ENCODE data around the gene EXOC1L. TPM values are rescaled to one million over a fixed set of nuclear protein-coding genes. Genes with fewer than 3 reads are reported as not detected.

The EXOC1L gene
- total RNA-seq, 1 donor from 2014 or later, result not detected

- Mint-ChIP-seq H3K36me3 (ENCODE audit: low read depth) (peaks cover 46% of the 10 kb centered on the region), H3K4me3 (ENCODE audit: low read depth) (no peak overlapping the region), H3K9me3 (no peaks in the 10 kb centered on the region), H3K27me3 (ENCODE audit: low read depth) (no peaks in the 10 kb centered on the region), H3K27ac (no peak overlapping the region), H3K4me1 (ENCODE audit: low read depth) (peaks cover 23% of the 10 kb centered on the region)
- no peak for DNase-seq (ENCODE audit: low spot score)
- intact Hi-C loops (cut with micrococcal nuclease), result loop anchor here (1.0 to 5.0 kb wide), 2 partner anchors 14 to 320 kb away; partner anchors contain the start of genes CLOCK and EXOC1
Observed at GRCh38 chr4:55866973-55867574, 47.5 kb downstream of the EXOC1L start.

GRCh38 chr4:55868581-55869090 is 49.0 kb downstream of the EXOC1L start:
- no peak for DNase-seq (ENCODE audit: low spot score)
- intact Hi-C loops (cut with micrococcal nuclease), result loop anchor here (5.0 kb wide), 1 partner anchor 321 kb away; the partner anchor contains the start of gene CLOCK
- Mint-ChIP-seq H3K4me3 (ENCODE audit: low read depth) (no peak overlapping the region), H3K4me1 (ENCODE audit: low read depth) (peaks cover 23% of the 10 kb centered on the region), H3K36me3 (ENCODE audit: low read depth) (peaks cover 48% of the 10 kb centered on the region), H3K9me3 (no peaks in the 10 kb centered on the region), H3K27ac (no peak overlapping the region), H3K27me3 (ENCODE audit: low read depth) (no peaks in the 10 kb centered on the region)

GRCh38 chr4:55871299-55871800 is 51.8 kb downstream of the EXOC1L start:
- Mint-ChIP-seq H3K9me3 (no peaks in the 10 kb centered on the region), H3K36me3 (ENCODE audit: low read depth) (peaks cover 49% of the 10 kb centered on the region), H3K4me1 (ENCODE audit: low read depth) (peaks cover 12% of the 10 kb centered on the region), H3K27me3 (ENCODE audit: low read depth) (no peaks in the 10 kb centered on the region), H3K27ac (no peak overlapping the region), H3K4me3 (ENCODE audit: low read depth) (no peak overlapping the region)
- intact Hi-C loops (cut with micrococcal nuclease), result loop anchor here (10.0 kb wide), 1 partner anchor 173 kb away; a partner anchor contains a TSS
- DNase-seq (ENCODE audit: low spot score), result no peak

- intact Hi-C loops (cut with micrococcal nuclease), result loop anchor here (10.0 kb wide), 1 partner anchor 170 kb away; a partner anchor contains a TSS
- H3K36me3 Mint-ChIP-seq (ENCODE audit: low read depth), result peaks cover 48% of the 10 kb centered on the region
Observed at GRCh38 chr4:55874831-55875230, 55.2 kb downstream of the EXOC1L start.

GRCh38 chr4:55876387-55876786 is 56.8 kb downstream of the EXOC1L start:
- no peak overlapping the region for H3K27ac Mint-ChIP-seq
- DNase-seq (ENCODE audit: low spot score), result no peak
- no peaks in the 10 kb centered on the region for H3K4me1 Mint-ChIP-seq (ENCODE audit: low read depth)
- H3K9me3 Mint-ChIP-seq, result no peaks in the 10 kb centered on the region
- no peak overlapping the region for H3K4me3 Mint-ChIP-seq (ENCODE audit: low read depth)
- intact Hi-C loops (cut with micrococcal nuclease), result loop anchor here (10.0 kb wide), 1 partner anchor 168 kb away; a partner anchor contains a TSS
- no peaks in the 10 kb centered on the region for H3K27me3 Mint-ChIP-seq (ENCODE audit: low read depth)
- H3K36me3 Mint-ChIP-seq (ENCODE audit: low read depth), result peaks cover 43% of the 10 kb centered on the region

More at GRCh38 chr4:55874831-55875230, 55.2 kb downstream of the EXOC1L start:
- no peak overlapping the region for H3K4me3 Mint-ChIP-seq (ENCODE audit: low read depth)
- H3K27me3 Mint-ChIP-seq (ENCODE audit: low read depth), result no peaks in the 10 kb centered on the region
- H3K27ac Mint-ChIP-seq, result no peak overlapping the region
- DNase-seq (ENCODE audit: low spot score), result no peak
- peaks cover 2% of the 10 kb centered on the region for H3K4me1 Mint-ChIP-seq (ENCODE audit: low read depth)
- no peaks in the 10 kb centered on the region for H3K9me3 Mint-ChIP-seq

- Mint-ChIP-seq H3K27me3 (ENCODE audit: low read depth) (no peaks in the 10 kb centered on the region), H3K4me3 (ENCODE audit: low read depth) (no peak overlapping the region), H3K27ac (no peak overlapping the region), H3K36me3 (ENCODE audit: low read depth) (peaks cover 41% of the 10 kb centered on the region), H3K4me1 (ENCODE audit: low read depth) (no peaks in the 10 kb centered on the region), H3K9me3 (no peaks in the 10 kb centered on the region)
- DNase-seq (ENCODE audit: low spot score), result no peak
- intact Hi-C loops (cut with micrococcal nuclease), result loop anchor here (10.0 kb wide), 1 partner anchor 166 kb away; a partner anchor contains a TSS
Observed at GRCh38 chr4:55879224-55879623, 59.6 kb downstream of the EXOC1L start.

GRCh38 chr4:55880652-55881280 is 61.2 kb downstream of the EXOC1L start:
- intact Hi-C loops (cut with micrococcal nuclease), result no loop called here
- Mint-ChIP-seq H3K4me1 (ENCODE audit: low read depth) (no peaks in the 10 kb centered on the region), H3K4me3 (ENCODE audit: low read depth) (no peak overlapping the region), H3K27me3 (ENCODE audit: low read depth) (no peaks in the 10 kb centered on the region), H3K36me3 (ENCODE audit: low read depth) (peaks cover 31% of the 10 kb centered on the region), H3K9me3 (no peaks in the 10 kb centered on the region), H3K27ac (no peak overlapping the region)
- DNase-seq (ENCODE audit: low spot score), result no peak

- H3K27ac Mint-ChIP-seq, result no peak overlapping the region
- H3K36me3 Mint-ChIP-seq (ENCODE audit: low read depth), result peaks cover 20% of the 10 kb centered on the region
- no peaks in the 10 kb centered on the region for H3K4me1 Mint-ChIP-seq (ENCODE audit: low read depth)
- no peak for DNase-seq (ENCODE audit: low spot score)
- no peaks in the 10 kb centered on the region for H3K9me3 Mint-ChIP-seq
- no peaks in the 10 kb centered on the region for H3K27me3 Mint-ChIP-seq (ENCODE audit: low read depth)
- intact Hi-C loops (cut with micrococcal nuclease), result no loop called here
- H3K4me3 Mint-ChIP-seq (ENCODE audit: low read depth), result no peak overlapping the region
Observed at GRCh38 chr4:55884093-55884850, 64.7 kb downstream of the EXOC1L start.

- H3K36me3 Mint-ChIP-seq (ENCODE audit: low read depth), result peaks cover 21% of the 10 kb centered on the region
- no peaks in the 10 kb centered on the region for H3K4me1 Mint-ChIP-seq (ENCODE audit: low read depth)
- DNase-seq (ENCODE audit: low spot score), result no peak
- H3K4me3 Mint-ChIP-seq (ENCODE audit: low read depth), result no peak overlapping the region
- no peaks in the 10 kb centered on the region for H3K27me3 Mint-ChIP-seq (ENCODE audit: low read depth)
- intact Hi-C loops (cut with micrococcal nuclease), result no loop called here
- H3K9me3 Mint-ChIP-seq, result no peaks in the 10 kb centered on the region
- H3K27ac Mint-ChIP-seq, result no peak overlapping the region
Observed at GRCh38 chr4:55884851-55885219, 65.2 kb downstream of the EXOC1L start.

Other genes with a start within 250 kb of the EXOC1L start
- gene PDCL2, start 227.5 kb upstream of the EXOC1L start, total RNA-seq, result not detected in 2 replicates
- 0.25 TPM in 1 of 2 replicates, not detected in the other for gene NMU, start 183.5 kb upstream of the EXOC1L start, total RNA-seq
- 20.4 and 22.2 TPM in 2 replicates for gene EXOC1, start 33.9 kb downstream of the EXOC1L start, total RNA-seq
- gene CEP135, start 129.2 kb downstream of the EXOC1L start, total RNA-seq, result 13.3 and 15.7 TPM in 2 replicates